NCI-H2081 (cell line): ENCODE measurements around the gene DSN1.

Experiments
- DNase-seq, 2 experiments: peaks; one replicate each; lab custom pipeline; 2025; lab: John Stamatoyannopoulos, UW

The DSN1 gene

DNA sequence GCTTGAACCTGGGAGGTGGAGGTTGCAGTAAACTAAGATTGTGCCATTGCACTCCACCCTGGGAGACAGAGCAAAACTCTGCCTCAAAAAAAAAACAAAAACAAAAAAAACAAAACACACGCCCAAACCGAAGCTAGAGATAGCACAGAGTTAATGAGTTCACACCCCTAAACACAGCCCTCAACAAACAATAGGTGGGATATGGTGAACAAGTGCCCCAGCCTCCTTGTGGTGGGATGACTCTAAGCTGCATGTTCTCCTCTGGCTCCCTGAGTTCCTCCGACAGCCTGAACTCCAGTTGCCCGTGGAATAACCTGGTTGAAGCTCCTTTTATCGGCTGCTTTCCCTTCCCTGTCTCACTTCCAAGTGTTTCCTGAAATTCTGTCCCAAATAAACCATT is 22.1 kb upstream of the DSN1 start:
- DNase-seq: no peak

DNA sequence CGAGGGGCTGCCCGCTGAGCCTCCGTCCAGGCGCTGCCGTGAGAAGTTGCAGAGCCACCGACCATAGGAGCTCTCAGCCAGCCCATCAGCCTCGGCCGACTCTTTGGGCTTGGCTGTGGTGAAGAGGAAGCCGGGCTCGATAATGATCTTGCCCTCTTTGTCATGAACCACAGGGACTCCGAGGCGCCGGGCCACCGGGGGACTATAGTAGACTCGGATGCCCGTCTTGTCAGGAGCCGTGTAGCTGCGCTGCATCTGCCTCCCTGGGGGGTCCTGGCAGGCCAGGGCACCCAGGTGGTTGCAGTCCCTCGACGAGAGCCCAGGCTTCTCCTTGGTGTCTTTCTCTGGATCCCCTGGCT is 20.5 kb upstream of the DSN1 start:
- DNase-seq: no peak

DNA sequence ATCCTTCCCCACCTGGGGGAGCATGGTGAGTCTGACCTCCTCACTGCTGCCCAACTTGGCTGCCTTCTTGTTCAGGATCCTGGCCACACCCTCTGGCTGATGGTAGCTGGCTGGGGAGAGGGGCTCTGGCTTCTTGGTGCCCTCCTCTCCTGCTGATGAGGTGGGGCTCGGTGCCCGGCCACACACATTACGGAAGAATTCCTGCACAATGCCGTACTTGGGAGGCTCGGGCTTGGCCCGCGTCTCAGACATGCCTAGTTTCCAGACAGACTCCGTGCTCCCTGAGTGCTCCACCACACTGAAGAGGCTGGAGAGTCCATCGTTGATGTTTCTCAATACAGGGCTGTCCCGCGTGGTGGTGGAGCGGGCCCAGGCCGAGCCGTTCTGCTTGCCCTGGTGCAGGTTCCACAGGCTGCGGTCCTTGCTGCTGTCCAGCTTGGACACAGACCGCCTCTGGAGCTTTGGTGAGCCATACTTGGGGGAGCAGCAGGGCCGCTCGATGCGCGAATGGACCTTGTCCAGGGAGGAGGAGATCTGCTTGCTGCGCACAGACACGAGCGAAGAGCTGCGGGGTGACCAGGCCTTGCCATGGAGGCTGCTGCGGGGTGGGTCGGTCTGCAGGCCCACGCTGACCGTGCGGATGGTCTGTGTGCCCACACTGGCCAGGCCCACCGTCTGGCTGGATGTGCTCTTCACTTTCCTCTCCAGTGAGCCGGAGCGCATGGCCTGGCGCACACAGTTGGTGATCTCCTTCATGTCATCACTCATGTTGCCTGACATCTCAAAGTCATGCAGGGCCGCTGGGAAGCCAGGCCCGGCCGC is 19.9 kb upstream of the DSN1 start:
- no peak for DNase-seq

DNA sequence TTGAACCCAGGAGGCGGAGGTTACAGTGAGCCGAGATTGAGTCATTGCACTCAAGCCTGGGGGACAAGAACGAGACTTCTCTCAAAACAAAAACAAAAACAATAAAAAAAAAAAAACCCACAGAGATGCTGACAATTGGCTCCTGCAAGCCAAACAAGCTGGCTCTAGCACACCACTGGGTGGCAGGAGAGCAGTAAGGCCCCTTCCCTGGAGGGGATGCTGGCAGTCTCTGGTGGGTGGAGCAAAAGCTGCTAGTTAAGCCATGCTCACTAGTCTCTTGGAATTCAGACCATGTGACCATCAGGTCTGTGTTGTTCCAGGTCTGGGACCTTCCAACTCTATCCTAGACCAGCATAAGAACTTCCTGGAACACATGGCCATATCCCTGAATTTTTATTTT is 18.9 kb upstream of the DSN1 start:
- DNase-seq: peak in 1 of 2 experiments; percentile 32

DNA sequence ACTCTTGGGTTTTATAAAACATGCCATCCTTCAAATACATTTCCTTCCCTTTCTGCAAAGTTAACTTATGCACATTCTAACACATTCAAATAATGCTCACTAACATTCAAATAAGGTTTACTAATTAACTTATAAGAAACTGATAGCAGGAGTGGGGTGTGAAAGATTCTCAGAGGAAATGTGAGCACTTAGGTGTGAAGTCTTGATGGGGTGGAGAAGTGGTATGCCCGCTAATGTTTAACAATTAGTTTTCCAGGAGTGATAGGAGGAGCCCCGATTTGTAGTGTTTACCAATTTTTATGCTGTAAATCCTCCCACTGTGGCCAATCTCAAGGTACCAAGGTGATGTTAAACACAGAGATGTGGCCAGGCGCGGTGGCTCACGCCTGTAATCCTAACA is 18.3 kb upstream of the DSN1 start:
- DNase-seq: no peak

DNA sequence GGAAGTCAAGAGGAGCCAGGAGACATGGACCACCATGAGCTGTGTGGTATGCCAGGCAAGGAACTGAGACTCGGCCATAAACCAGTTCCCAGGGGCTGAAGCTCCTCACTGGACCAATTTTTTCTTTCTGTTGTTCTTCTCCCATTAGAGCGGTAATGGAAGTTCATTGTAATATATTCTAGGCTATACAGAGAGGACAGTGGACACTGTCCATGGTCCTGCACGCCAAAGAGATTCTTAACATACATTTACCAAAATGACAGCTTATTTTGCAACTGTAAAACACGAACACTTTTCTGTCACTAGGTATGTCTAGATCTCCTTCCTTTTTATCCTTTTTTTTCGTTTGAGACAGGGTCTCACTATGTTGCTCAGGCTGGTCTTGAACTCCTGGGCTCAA is 13.1 kb upstream of the DSN1 start:
- DNase-seq: no peak

DNA sequence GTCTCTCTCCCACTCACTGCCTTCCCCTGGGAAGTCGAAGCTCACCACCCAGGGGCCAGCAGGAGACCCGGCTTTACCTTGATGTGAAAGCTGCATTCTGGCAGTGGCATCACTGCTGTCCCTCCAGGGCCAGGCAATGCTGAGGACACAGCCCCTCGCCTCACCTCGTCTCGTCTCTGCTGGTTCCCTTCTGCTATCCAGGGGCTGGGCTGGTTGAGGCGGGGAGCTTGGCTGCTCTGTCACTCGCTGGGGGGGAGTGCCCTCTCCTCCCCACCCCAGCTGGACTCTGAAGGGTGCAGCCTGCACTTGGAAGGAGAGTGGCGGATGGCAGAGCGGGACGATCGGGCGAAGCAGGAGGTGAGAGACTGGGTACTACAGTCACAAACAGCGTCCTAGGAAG is 12.7 kb upstream of the DSN1 start:
- DNase-seq: no peak

DNA sequence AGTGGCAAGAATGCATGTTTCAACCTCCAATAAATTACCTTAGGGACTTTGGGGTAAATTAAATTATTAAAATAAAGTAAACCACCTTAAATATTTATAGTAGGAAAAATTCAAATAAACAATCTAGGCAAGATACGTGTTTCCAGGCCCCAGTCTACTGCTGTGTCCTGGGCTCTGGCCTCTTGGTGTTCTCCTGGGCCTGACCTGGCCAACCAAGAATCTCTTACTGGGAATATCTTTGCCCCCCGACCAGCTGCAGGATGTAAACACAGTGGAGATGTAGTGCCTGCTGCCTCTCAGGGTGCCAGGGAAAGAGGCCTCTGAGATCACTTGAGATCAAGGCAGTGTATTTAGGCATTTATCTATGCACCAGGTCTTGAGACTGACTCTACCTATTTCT is 11.7 kb upstream of the DSN1 start:
- no peak for DNase-seq

DNA sequence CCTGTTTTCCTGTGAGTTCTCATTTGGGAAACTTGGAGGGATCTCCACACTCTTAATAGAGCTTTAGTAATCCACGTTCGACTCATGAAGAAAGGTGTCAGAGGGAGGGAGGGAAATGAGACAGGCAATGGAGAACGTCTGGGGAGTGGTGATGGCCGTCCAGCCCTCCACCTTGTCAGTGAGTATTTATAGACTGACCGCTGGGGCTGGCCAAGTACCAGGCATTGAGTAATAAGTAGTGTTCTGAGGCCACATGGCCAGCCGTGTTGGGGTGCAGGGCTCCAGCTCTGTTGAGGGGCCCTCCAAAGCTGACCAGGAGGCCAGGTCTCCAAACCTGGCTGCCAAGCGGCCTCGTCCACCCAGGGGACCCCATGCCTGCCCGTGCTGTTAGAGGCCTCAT is 11.3 kb upstream of the DSN1 start:
- no peak for DNase-seq

DNA sequence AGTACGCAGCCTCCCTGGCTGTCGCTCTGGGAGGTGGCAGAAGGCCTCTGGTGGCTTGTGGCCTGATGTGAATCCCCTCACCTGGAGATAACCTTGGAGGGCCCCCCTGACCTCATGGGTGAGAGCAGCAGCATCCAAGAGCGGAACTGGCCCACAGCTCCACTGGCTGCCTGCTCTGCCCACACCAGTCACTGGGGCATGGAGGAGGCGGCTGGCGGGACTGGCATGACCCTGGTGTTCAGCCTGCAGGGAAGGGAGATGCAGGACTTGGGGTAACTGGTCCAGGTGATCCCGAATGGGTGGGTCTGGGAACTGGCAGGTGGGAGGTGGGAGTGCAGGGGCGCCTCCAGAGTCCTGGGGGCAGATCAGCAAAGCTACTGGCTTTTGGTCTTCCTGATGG is 10.6 kb upstream of the DSN1 start:
- DNase-seq: no peak

DNA sequence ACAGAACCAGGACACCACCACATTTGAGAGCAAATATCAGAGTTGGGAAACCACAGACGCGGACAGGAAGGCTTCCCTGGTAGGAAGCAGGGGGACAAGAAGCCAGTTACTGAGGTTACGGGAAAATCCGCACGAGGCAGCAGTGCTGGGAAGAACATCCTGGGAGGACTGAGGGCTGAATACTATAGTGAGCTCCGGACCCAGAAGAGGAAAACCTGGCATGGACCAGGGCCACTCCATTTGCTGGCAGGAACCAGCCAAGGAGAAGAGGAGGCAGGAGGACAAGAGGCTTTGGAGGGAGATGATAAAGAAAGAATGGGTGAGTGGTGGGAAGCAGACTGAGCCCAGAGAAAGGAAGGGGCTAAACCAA is 6.1 kb upstream of the DSN1 start:
- DNase-seq: no peak

DNA sequence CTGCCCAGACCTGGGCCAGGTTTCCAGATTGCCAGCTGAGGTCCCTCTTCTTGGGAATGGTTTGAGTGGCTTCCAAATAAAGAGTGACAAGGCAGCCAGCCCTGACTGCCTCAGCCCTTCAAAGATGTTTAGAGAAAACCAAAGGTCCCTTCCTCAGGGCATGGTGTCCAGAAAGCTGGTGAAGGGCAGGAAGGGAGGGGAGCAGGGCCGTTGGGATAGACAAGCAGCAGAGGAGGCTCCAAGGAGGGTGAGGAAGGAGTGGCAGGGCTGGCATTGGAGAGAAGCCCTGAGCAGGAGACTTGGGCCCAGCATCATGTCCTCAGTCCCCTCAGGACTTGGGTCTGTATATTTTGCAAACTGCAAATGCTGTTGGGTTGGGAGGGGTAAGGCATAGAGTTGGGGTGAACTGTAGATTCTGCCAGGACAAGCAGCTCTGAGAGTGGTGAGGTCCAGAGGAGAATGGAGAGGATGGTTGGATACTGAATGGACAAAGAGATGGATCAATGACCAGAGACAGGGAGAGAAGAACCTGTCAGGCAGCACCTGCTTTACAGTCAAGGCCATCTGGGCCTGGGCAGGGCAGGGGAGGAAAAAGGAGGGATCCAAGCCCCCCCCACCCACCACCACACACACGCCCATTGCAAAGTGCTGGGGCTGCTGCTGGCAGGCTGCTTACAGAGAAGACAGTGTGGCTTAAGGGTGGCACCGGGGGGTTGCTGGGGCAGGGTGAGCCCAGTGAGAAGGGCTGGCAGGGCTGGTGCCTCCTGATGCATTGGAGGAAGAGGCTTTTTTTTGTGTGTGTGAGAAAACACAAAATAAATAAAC is 5.5 kb upstream of the DSN1 start:
- no peak for DNase-seq

DNA sequence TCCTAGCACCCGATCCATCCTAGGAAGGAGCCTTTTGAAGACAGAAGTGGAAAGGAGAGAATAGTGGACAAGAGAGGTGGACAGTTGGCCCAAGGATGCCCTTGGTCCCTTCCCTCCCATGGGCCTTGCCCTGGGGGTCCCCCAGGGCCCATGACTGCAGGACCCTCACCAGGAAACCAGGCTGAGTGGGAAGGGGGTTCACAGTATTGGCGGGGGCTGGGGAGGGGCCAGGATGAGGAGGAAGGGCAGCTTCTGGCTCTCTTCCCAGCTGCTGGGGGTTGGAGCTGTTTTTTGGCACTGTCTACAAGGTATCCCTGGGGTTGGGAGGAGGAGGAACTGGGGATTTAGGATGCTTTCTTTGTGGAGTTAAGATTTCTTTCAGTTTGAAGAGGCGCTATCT is 4.0 kb upstream of the DSN1 start:
- DNase-seq: no peak

DNA sequence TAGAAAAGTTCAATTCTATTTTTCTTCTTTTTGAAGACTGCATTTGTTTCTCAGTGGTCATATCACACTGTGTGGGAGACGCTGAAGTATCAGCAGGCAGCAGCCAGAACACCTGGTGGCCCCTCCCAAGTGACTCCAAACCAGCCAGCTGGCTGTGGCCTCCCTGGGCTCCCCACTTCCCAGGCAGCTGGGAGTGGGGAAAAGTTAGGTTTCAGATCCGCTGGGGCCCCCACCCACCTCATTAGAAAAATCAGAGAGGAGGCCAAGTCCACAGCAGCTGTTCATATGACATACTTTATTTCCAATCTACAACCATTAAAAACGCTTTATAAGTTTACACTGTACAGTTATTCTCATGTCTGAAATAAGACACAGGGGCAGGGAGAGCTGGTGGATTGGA is 3.6 kb upstream of the DSN1 start:
- peak; percentile 23 to 56 for DNase-seq

DNA sequence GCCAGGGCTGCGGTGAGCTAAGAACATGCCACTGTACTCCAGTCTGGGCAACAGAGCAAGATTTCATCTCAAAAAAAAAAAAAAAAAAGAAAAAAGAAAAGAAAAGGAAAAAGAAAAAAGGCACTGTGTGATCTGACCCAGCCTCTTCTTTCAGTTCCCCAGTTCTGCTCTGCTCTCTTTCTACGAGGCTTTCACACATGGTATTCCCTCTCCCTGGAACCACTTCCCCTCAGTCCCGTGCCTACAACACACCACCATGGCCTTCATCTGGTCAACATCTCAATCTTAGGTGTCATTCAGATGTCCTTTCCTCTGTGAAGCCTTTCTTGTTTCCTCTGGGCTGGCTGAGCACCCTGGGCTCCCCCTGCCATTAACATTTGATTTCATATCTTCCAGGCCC is 2.3 kb upstream of the DSN1 start:
- no peak for DNase-seq

DNA sequence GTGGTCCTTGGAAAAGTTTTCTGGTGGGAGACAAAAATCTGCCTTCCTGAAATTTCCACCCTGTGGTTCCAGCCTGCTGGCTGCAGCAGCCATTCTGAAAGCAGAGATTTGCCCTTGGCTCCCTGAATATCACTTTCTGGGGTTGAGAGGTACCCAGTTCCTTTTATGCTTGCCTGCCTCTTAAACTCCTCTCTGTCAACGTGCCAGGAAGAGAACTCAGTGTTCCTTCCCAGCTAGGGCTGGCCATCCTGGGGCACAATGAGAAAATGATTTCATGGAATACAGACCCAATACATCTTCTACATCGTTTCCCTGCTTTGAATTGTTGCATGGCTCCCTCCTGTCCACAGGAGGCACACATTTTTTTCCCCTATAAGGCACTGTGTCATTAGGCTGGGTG is 1.6 kb upstream of the DSN1 start:
- DNase-seq: no peak

DNA sequence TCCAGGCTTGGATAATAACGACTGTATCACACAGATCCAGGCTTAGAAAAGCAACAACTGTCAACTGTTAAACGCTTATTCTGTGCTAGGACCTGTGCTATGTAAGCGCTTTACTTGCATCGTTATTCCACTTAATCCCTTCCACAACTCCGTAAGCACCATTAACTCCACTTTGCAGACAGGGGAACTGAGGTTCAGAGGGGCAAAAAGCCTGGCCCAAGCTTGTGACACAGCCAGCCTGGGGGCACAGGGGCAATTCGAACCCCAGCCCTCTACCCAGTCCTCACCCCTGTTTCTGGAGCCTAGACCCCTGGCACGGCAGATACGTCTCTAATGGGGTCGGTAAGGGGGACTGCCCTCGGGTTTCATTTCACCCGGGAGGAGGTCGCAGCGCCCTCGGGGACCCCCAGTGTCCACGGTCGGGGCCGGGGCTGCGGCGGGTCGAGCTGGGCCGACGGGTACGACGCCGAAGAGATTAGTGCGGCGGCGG is 411 bp downstream of the DSN1 start:
- DNase-seq: no peak

DNA sequence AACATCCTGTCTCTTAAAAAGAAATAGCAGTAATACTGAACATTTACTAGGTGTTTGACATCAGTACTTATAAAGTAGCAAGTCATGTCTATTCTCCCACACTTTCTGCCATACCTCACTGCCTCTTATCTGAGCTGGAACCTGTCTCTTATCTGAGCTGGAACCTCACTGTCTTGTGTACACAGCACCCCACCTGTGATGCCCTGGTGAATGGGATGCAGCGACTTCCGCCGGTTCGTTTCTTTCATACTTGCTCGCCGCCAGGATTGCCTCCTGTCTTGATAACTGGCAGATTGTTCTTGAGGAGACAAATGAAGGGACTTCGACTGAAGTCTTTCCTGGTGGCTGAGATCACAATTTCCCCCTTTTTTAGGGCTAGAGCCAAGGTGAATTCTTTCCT is 2.9 kb downstream of the DSN1 start:
- DNase-seq: no peak

DNA sequence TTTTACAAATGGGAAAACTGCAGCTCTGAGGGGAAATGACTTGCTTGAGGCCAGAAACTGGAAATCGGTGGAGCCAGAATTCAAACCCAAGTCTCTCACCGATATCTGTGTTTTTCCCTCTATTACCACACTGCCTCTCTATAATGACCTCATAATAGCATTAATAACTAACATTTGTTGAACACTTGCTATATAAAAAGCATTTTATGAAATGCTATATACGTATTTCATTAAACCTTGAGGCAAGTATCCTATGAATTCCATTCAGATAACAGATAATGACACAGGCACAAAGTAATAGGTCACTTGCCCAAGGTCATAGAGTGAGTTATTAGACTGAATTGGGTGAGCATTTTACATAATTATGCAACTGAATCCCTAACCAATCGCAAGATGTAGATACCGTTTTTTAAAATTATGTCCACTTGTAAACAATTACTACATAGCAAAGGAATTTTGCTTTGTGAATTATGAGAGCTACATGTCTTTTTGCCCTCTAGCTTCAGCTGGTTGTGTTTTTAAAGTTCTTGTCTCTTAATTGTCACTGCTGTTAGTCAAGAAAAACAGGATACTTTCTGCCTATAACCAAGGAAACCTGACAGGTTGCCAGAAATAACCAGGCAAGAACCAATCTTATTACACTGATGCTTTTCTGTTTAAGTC is 4.7 kb downstream of the DSN1 start:
- DNase-seq: no peak

DNA sequence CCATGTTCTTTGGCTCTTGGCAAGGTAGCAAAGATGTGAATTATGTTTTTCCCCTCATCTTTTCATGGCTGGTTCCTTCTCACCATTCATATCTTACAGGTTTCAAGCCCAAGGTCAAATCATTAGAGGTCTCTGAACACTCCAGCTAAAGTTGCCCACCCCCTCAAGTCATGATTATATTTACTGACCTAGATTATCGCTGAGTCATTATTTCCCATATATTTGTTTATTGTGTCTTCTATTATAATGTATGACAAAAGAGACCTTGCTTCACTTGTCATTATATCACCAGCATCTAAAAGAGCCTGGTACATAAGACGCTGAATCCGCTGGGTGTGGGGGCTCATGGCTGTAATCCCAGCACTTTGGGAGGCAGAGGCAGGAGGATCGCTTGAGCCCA is 12.4 kb downstream of the DSN1 start:
- DNase-seq: no peak

DNA sequence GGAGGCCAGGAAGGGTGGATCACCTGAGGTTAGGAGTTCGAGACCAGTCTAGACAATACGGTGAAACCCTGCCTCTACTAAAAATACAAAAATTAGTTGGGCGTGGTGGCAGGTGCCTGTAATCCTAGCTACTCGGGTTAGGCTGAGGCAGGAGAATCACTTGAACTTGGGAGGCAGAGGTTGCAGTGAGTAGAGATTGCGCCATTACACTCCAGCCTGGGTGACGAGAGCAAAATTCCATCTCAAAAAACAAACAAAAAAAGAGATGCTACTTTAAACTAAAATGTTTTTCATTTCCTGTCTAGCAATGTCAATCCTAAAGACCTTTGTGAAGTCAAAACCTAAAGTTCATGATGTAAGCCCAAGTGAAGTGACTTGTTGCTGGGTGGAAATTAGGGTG is 12.9 kb downstream of the DSN1 start:
- DNase-seq: no peak

DNA sequence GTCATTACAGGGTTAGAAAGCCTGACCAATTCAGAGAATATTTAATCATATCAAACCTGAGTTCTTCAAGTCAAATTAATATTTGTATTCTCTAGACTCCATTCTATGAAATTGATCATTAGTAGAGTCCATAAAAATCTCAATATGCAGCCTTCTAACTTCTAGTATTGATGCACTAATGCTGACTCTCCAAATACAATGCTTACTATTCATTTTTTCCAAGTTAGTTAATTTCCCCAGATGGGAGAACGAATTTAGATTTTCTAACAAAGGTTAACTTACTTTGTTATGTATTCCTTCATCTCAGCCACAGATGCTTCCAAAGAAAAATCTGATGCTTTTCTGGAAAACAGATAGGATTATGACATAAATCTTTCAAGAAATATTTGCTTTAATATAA is 15.3 kb downstream of the DSN1 start:
- no peak for DNase-seq

DNA sequence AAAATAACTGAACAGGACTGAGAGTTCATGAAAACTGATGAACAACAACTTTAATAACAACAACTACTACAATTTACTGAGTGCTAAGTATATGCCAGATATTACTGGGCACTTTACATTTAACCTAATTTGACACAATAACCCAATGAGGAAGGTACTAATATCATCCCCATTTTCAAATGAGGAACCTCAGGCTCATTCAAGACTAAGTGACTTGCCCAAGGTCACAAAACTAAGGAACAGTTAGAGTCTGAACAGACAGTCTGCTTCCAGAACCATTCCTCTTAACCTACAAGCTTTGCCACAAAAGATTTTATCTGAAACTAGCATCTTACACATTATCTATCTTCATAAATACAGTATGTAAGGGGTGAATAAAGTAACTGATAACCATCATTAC is 17.1 kb downstream of the DSN1 start:
- no peak for DNase-seq
